Measurements from ENCODE around the gene EXOSC10. TPM values are rescaled to one million over a fixed set of nuclear protein-coding genes. Genes with fewer than 3 reads are reported as not detected.

Gene EXOSC10
- total RNA-seq, 2 donors from 2014 or later, result 20.5 to 22.0 TPM

- H3K4me1 ChIP-seq, result peaks cover 0 to 21% of the 10 kb centered on the region in 2 donors
- no peak for TF ChIP-seq CTCF (IDR thresholded peaks at IDR 0.05)
- no peak overlapping the region for H3K4me3 ChIP-seq
- H3K9me3 ChIP-seq, result no peaks in the 10 kb centered on the region
- H3K27ac ChIP-seq, result peak overlapping the region; percentile 37 to 62
- H3K27me3 ChIP-seq, result no peaks in the 10 kb centered on the region
- no peak for DNase-seq (ENCODE audit: low spot score)
- H3K36me3 ChIP-seq, result peaks cover 55% of the 10 kb centered on the region
These were observed 43.7 kb upstream of the EXOSC10 start for GRCh38 chr1:11143401-11143800.

- peaks cover 0 to 21% of the 10 kb centered on the region in 2 donors for H3K4me1 ChIP-seq
- H3K27ac ChIP-seq, result peak overlapping the region; percentile 37 to 62
- no peaks in the 10 kb centered on the region for H3K27me3 ChIP-seq
- no peaks in the 10 kb centered on the region for H3K9me3 ChIP-seq
- no peak for DNase-seq (ENCODE audit: low spot score)
- H3K36me3 ChIP-seq, result peaks cover 56% of the 10 kb centered on the region
- H3K4me3 ChIP-seq, result no peak overlapping the region
- TF ChIP-seq CTCF (IDR thresholded peaks at IDR 0.05), result no peak
These were observed 43.1 kb upstream of the EXOSC10 start for GRCh38 chr1:11142618-11143391.

- H3K9me3 ChIP-seq, result no peaks in the 10 kb centered on the region
- H3K4me3 ChIP-seq, result no peak overlapping the region
- peaks cover 0 to 10% of the 10 kb centered on the region in 2 donors for H3K4me1 ChIP-seq
- TF ChIP-seq CTCF (IDR thresholded peaks at IDR 0.05), result no peak
- peaks cover 41% of the 10 kb centered on the region for H3K36me3 ChIP-seq
- H3K27me3 ChIP-seq, result no peaks in the 10 kb centered on the region
- DNase-seq (ENCODE audit: low spot score), result no peak
- H3K27ac ChIP-seq, result no peak overlapping the region
These were observed 39.3 kb upstream of the EXOSC10 start for GRCh38 chr1:11138952-11139351.

DNA sequence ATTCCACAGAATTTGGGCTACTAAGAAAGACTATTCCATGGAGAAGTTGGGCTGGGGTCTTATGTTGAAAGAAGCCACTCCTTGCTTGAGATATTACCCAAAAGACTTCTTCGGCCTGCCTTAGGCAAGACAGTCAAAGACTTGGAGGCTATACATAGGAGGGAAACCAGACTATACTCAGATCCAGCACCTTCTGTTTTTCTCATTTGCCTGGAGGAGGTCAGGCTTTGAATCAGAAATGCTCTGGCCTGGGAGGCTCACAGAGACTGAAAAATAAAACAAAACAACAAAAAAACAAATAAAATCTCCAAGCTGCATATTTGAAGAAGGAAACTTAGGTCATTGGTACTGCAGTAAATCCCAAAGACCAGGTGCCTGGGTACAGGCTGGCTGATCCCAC lies 38.4 kb upstream of the EXOSC10 start:
- no peak for DNase-seq (ENCODE audit: low spot score)
- H3K36me3 ChIP-seq, result peaks cover 37% of the 10 kb centered on the region
- peaks cover 0 to under 1% of the 10 kb centered on the region in 2 donors for H3K4me1 ChIP-seq
- no peaks in the 10 kb centered on the region for H3K9me3 ChIP-seq
- H3K27me3 ChIP-seq, result no peaks in the 10 kb centered on the region
- no peak overlapping the region for H3K27ac ChIP-seq
- TF ChIP-seq CTCF (IDR thresholded peaks at IDR 0.05), result no peak
- no peak overlapping the region for H3K4me3 ChIP-seq

DNA sequence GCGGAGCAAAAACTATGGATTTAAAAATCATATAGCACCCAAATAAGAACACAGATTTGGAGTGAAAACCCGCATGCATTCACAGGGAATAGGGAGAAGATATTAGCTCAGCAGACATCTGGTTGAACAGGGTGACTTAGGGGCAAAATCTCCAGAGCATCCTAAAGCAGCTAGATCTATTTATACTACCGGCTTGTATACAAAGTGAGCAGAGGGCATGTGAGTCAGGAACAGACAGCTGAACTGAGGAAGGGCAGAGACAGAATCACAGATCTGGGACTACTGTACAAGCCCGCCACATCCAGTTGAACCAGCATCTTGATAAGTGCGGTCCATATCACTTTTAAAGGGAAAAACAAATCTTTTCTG lies 35.2 kb upstream of the EXOSC10 start:
- Histone ChIP-seq H3K4me3 (no peak overlapping the region), H3K27me3 (no peaks in the 10 kb centered on the region), H3K36me3 (peaks cover 60% of the 10 kb centered on the region), H3K27ac (no peak overlapping the region), H3K4me1 (no peaks in the 10 kb centered on the region), H3K9me3 (no peaks in the 10 kb centered on the region)
- TF ChIP-seq CTCF (IDR thresholded peaks at IDR 0.05), result no peak
- no peak for DNase-seq (ENCODE audit: low spot score)

Data from right atrium auricular region (tissue), 2 donors.